Mesenchymal stem cell (in vitro differentiated cells and primary cell): ENCODE measurements around the gene HSD11B1.

Source experiments
- DNase-seq: peaks from one replicate; pipeline ENCODE4 v3.0.0-alpha.2; 2013
- H2AFZ ChIP-seq: one replicate; pipeline ENCODE4 v1.6.1; 2013; ENCODE audit warnings: low read depth, mild to moderate bottlenecking, control low read depth, inconsistent platforms, low read length, moderate library complexity
- H2AK5ac ChIP-seq: 2 replicates; pipeline ENCODE4 v1.6.1; 2013; ENCODE audit warnings: low read length, moderate library complexity, mild to moderate bottlenecking, inconsistent platforms; ENCODE audit not compliant: severe bottlenecking
- H2BK120ac ChIP-seq: one replicate; pipeline ENCODE4 v1.6.1; 2013; ENCODE audit warnings: low read depth, mild to moderate bottlenecking, inconsistent platforms, low read length, moderate library complexity
- H2BK12ac ChIP-seq, 2 experiments: one replicate each; pipeline ENCODE4 v1.6.1; 2013; ENCODE audit warnings: inconsistent platforms in 2 of 2, low read length in 2 of 2, mild to moderate bottlenecking in 2 of 2, moderate library complexity in 2 of 2, control low read depth in 1 of 2
- H2BK15ac ChIP-seq: one replicate; pipeline ENCODE4 v1.6.1; 2013; ENCODE audit warnings: mild to moderate bottlenecking, low read depth, inconsistent platforms; ENCODE audit not compliant: poor library complexity, severe bottlenecking
- H2BK5ac ChIP-seq: 2 replicates; pipeline ENCODE4 v1.6.1; 2013; ENCODE audit warnings: low read depth, mild to moderate bottlenecking, low read length, control low read depth, inconsistent platforms; ENCODE audit not compliant: poor library complexity, severe bottlenecking
- H3K14ac ChIP-seq, 2 experiments: one replicate each; pipeline ENCODE4 v1.6.1; 2013; ENCODE audit warnings: inconsistent platforms in 2 of 2, low read length in 2 of 2, control low read depth in 1 of 2, mild to moderate bottlenecking in 1 of 2, moderate library complexity in 1 of 2
- H3K18ac ChIP-seq, 2 experiments: one replicate each; pipeline ENCODE4 v1.6.1; 2013; ENCODE audit warnings: inconsistent platforms in 2 of 2, low read length in 2 of 2, control low read depth in 1 of 2, low read depth in 1 of 2, mild to moderate bottlenecking in 1 of 2
- H3K23ac ChIP-seq, 2 experiments: one replicate each; pipeline ENCODE4 v1.6.1; 2013; ENCODE audit warnings: inconsistent platforms in 2 of 2, low read length in 2 of 2, mild to moderate bottlenecking in 2 of 2, moderate library complexity in 2 of 2, control low read depth in 1 of 2
- H3K27ac ChIP-seq: 2 replicates; pipeline ENCODE4 v1.5.1; 2013; ENCODE audit warnings: mild to moderate bottlenecking, moderate library complexity, low read length, control low read depth, inconsistent platforms; ENCODE audit not compliant: poor library complexity, severe bottlenecking
- H3K27me3 ChIP-seq, 2 experiments: 2 replicates each; pipeline versions ENCODE4 v1.6.1 to v1.7.0; 2013; ENCODE audit warnings: low read length in 2 of 2, mild to moderate bottlenecking in 2 of 2, moderate library complexity in 2 of 2, control low read depth in 1 of 2, inconsistent platforms in 1 of 2; ENCODE audit not compliant: control insufficient read depth in 1 of 2, insufficient read depth in 1 of 2
- H3K36me3 ChIP-seq, 2 experiments: 2 replicates each; pipeline versions ENCODE4 v1.6.1 to v1.7.0; 2013; ENCODE audit warnings: low read length in 2 of 2, control low read depth in 1 of 2, inconsistent platforms in 1 of 2, low read depth in 1 of 2, mild to moderate bottlenecking in 1 of 2; ENCODE audit not compliant: insufficient read depth in 2 of 2, control insufficient read depth in 1 of 2
- H3K4ac ChIP-seq, 2 experiments: one replicate each; pipeline ENCODE4 v1.6.1; 2013; ENCODE audit warnings: inconsistent platforms in 2 of 2, low read length in 2 of 2, mild to moderate bottlenecking in 2 of 2, moderate library complexity in 2 of 2, control low read depth in 1 of 2, low read depth in 1 of 2
- H3K4me1 ChIP-seq: 2 replicates; pipeline ENCODE4 v1.6.1; 2013; ENCODE audit warnings: low read depth, low read length, control low read depth; ENCODE audit not compliant: control insufficient read depth, insufficient read depth
- H3K4me2 ChIP-seq: 2 replicates; pipeline ENCODE4 v1.6.1; 2013; ENCODE audit warnings: low read length, mild to moderate bottlenecking, inconsistent platforms; ENCODE audit not compliant: poor library complexity, severe bottlenecking
- H3K4me3 ChIP-seq, 2 experiments: 2 replicates each; pipeline versions ENCODE4 v1.5.1 to v1.7.0; 2013; ENCODE audit warnings: low read length in 2 of 2, mild to moderate bottlenecking in 2 of 2, control low read depth in 1 of 2, low read depth in 1 of 2; ENCODE audit not compliant: insufficient read depth in 1 of 2
- H3K79me1 ChIP-seq: replicated peaks from 2 replicates; pipeline ENCODE4 v1.6.1; 2013; ENCODE audit warnings: mild to moderate bottlenecking, control low read depth, low read length, inconsistent platforms; ENCODE audit not compliant: poor library complexity, severe bottlenecking
- H3K9ac ChIP-seq: 2 replicates; pipeline ENCODE4 v1.7.0; 2013; ENCODE audit warnings: mild to moderate bottlenecking, low read length, moderate library complexity
- H3K9me3 ChIP-seq: 2 replicates; pipeline ENCODE4 v1.7.0; 2013; ENCODE audit warnings: mild to moderate bottlenecking, low read length; ENCODE audit not compliant: control insufficient read depth
- H4K8ac ChIP-seq: one replicate; pipeline ENCODE4 v1.6.1; 2013; ENCODE audit warnings: inconsistent platforms, mild to moderate bottlenecking, low read length, moderate library complexity
- H4K91ac ChIP-seq: one replicate; pipeline ENCODE4 v1.6.1; 2013; ENCODE audit warnings: mild to moderate bottlenecking, low read length, inconsistent platforms
- WGBS: methylation state at CpG from one replicate; pipeline ENCODE4 v1.1.7; 2013; ENCODE audit warnings: mixed read lengths; 5-methylcytosine and 5-hydroxymethylcytosine counted together

The HSD11B1 gene

DNA sequence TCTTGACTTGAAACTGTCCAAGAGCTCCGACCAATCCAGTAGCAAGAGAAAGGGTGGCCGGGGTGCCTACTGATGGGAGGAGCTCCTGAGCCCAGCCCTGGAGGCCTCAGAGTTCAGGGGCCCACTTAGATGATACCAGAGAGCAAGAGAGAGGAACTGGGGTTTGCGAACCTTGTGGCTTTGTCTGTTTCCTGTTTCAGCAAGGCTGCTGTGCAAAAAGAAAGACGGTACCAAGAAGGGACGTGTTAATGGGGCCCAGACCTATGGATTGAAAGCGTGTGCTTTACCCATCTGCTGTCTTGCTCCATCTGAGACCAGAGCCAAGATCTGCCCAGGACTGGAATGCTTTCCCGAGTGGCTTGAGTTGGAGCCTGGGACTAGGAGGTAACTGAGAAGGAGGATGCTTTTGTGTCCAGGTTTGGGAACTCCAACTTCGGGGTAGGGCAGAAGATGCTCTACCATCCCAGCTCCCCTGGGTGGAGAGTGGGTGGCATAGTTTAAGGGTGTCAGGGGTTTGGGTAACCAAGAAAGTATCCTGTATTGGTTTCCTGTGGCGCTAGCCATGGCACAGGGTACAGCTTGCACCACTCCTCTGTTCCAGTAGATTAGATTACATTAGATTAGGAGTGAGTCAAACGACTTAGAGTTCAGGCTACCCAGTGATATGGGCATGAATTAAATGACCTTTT is 51.4 kb downstream of the HSD11B1 start, which contains the start of gene TRAF3IP3:
Gene TRAF3IP3, plus strand, starts transcription at position 128 of the 689 bp plus-strand sequence. CDS start 3,987 bp downstream, outside the sequence.
- Histone ChIP-seq H2BK120ac (no peak within 1 kb of the TSS), H3K9ac (no peak within 1 kb of the TSS), H3K4me3 (no peak within 1 kb of the TSS), H3K9me3 (no peaks in the 10 kb centered on the region), H3K79me1 (no peaks in the 10 kb centered on the region), H2BK5ac (no peak within 1 kb of the TSS), H4K8ac (no peak within 1 kb of the TSS), H3K14ac (no peak within 1 kb of the TSS), H2AFZ (no peak within 1 kb of the TSS), H3K18ac (no peak within 1 kb of the TSS), H3K27me3 (peaks cover 17 to 20% of the 10 kb centered on the region in 2 experiments), H3K36me3 (no peaks in the 10 kb centered on the region), H2BK12ac (peak within 1 kb of the TSS in 1 of 2 experiments; percentile 17), H2BK15ac (no peak within 1 kb of the TSS), H3K4me2 (no peak within 1 kb of the TSS), H3K4me1 (no peaks in the 10 kb centered on the region), H3K4ac (no peak within 1 kb of the TSS), H2AK5ac (no peak within 1 kb of the TSS), H3K23ac (no peak within 1 kb of the TSS), H4K91ac (no peak within 1 kb of the TSS), H3K27ac (no peak within 1 kb of the TSS)
- WGBS = 79% methylated on average over 9 of the region's 10 CpGs
- no peak for DNase-seq

DNA sequence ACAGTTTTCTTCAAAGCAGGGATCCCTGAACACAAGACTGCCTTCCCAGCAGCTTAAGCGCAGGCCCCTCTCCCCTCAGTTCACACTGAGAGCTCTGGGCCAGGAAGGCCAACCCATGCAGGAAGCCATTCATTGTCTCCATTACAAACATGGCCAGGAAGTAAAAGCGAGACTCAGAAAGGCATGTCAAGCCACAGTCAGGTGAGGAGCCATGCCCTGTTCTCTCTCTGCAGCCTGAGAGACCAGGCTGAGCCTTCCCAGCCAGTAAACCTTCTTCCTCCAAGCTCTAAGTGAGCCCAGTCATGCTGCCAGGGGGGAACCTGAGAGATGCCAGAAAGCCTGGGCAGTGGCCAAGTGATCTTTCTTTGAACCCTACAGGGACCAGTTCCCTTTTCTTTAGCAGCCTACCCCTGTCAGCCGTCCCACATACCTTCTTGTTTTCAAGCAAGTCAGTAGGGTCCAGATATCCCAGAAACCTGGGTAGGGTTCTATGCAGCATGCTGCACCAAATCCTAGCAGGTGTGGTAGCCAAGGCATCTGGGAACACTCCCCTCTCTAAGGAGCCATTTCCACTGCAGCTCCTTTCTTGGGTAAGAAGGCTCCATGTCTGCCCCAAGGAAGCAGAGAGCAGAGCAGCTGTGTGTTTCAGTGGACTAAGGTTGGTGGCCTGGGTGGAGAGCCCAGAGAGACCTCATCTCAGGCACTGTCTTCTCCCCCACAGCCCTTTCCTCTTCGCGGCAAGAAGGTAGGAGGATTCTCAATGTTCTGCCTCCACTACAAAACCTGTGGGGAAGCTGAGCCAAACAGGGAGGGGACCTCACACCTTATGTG is 52.2 kb downstream of the HSD11B1 start:
- Histone ChIP-seq H4K91ac (no peak overlapping the region), H3K4ac (no peak overlapping the region), H3K27me3 (peaks cover 17 to 20% of the 10 kb centered on the region in 2 experiments), H3K36me3 (no peaks in the 10 kb centered on the region), H2AFZ (no peak overlapping the region), H3K9ac (no peak overlapping the region), H3K4me1 (no peaks in the 10 kb centered on the region), H3K18ac (no peak overlapping the region), H2BK15ac (no peak overlapping the region), H3K14ac (no peak overlapping the region), H3K4me3 (no peak overlapping the region), H2BK12ac (no peak overlapping the region), H3K27ac (no peak overlapping the region), H3K4me2 (no peak overlapping the region), H4K8ac (no peak overlapping the region), H2BK5ac (no peak overlapping the region), H3K9me3 (no peaks in the 10 kb centered on the region), H2AK5ac (no peak overlapping the region), H3K23ac (no peak overlapping the region), H2BK120ac (no peak overlapping the region), H3K79me1 (no peaks in the 10 kb centered on the region)
- DNase-seq = no peak
- 81% methylated on average over 5 of the region's 5 CpGs for WGBS

- Histone ChIP-seq H3K4ac (no peak overlapping the region), H2BK15ac (no peak overlapping the region)
- WGBS = 24% methylated on average over 2 of the region's 3 CpGs
Measured at GRCh38 chr1:209758400-209758799, 53.8 kb downstream of the HSD11B1 start.

DNA sequence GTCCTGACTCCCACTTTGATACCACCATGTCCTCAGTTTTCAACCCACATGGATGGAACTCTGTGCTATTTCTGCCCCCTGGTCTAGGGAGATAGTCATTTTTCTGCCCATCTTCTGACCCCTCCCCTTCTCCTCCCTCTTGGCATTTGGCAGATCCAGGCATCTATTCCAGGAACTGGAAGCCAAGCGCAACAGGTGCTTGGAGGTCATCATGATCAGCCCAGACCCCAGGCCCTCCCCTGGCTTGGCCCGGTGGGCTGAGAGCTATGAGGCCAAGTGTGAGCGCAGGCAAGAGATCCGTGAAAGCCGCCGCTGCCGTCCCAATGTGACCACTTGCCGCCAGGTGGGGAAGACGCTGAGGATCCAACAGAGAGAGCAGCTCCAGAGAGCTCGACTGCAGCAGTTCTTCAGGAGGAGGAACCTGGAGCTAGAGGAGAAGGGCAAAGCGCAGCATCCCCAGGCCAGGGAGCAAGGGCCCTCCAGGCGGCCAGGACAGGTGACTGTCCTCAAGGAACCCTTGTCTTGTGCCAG is 55.2 kb downstream of the HSD11B1 start:
- Histone ChIP-seq H3K9me3 (no peaks in the 10 kb centered on the region), H3K14ac (no peak overlapping the region), H3K36me3 (no peaks in the 10 kb centered on the region), H3K79me1 (no peaks in the 10 kb centered on the region), H3K18ac (no peak overlapping the region), H3K4me3 (no peak overlapping the region), H4K91ac (no peak overlapping the region), H2BK12ac (no peak overlapping the region), H2BK120ac (no peak overlapping the region), H3K4ac (no peak overlapping the region), H3K9ac (no peak overlapping the region), H3K4me2 (no peak overlapping the region), H2AK5ac (no peak overlapping the region), H2BK5ac (no peak overlapping the region), H4K8ac (no peak overlapping the region), H2BK15ac (no peak overlapping the region), H3K23ac (no peak overlapping the region), H3K4me1 (no peaks in the 10 kb centered on the region), H3K27ac (no peak overlapping the region), H3K27me3 (peaks cover 17 to 20% of the 10 kb centered on the region in 2 experiments), H2AFZ (no peak overlapping the region)
- DNase-seq = no peak
- WGBS = 87% methylated on average over 12 of the region's 12 CpGs

More at GRCh38 chr1:209758400-209758799, 53.8 kb downstream of the HSD11B1 start:
- no peak overlapping the region for H2AK5ac ChIP-seq
- H3K23ac ChIP-seq = no peak overlapping the region
- H3K36me3 ChIP-seq = no peaks in the 10 kb centered on the region
- no peak overlapping the region for H2BK120ac ChIP-seq
- no peak overlapping the region for H3K4me2 ChIP-seq
- H3K79me1 ChIP-seq = no peaks in the 10 kb centered on the region
- no peaks in the 10 kb centered on the region for H3K4me1 ChIP-seq
- no peak overlapping the region for H2BK12ac ChIP-seq
- no peak overlapping the region for H3K18ac ChIP-seq
- H2AFZ ChIP-seq = no peak overlapping the region
- no peak overlapping the region for H3K4me3 ChIP-seq
- H4K8ac ChIP-seq = no peak overlapping the region
- H2BK5ac ChIP-seq = no peak overlapping the region
- H3K27ac ChIP-seq = no peak overlapping the region
- H4K91ac ChIP-seq = no peak overlapping the region
- no peak overlapping the region for H3K9ac ChIP-seq
- DNase-seq = no peak
- no peaks in the 10 kb centered on the region for H3K9me3 ChIP-seq
- no peak overlapping the region for H3K14ac ChIP-seq
- H3K27me3 ChIP-seq = peaks cover 17 to 20% of the 10 kb centered on the region in 2 experiments
